H1 (cell line): ENCODE results near the gene FKBP6. TPM values are rescaled to one million over a fixed set of nuclear protein-coding genes. Genes with fewer than 3 reads are reported as not detected.

Experiments
- POU5F1 ChIP-seq: IDR thresholded peaks from 2 replicates; pipeline ENCODE4 v1.6.1; 2011; ENCODE audit warnings: low read depth, mild to moderate bottlenecking, low read length, moderate library complexity
- RBBP5 ChIP-seq: IDR thresholded peaks from 2 replicates; pipeline ENCODE4 v1.7.1; 2012; ENCODE audit warnings: low read depth, mild to moderate bottlenecking, inconsistent platforms, low read length, moderate library complexity, borderline replicate concordance
- SUZ12 ChIP-seq: fragments of 200-600 bp; sonication (generic); IDR thresholded peaks from 2 replicates; pipeline ENCODE4 v1.6.1; 2012; ENCODE audit warnings: mild to moderate bottlenecking, inconsistent platforms, low read length, moderate library complexity, mixed read lengths
- YY1 ChIP-seq: IDR thresholded peaks from 2 replicates; pipeline ENCODE4 v1.6.1; 2011; ENCODE audit warnings: low read depth, mild to moderate bottlenecking, low read length
- polyA plus RNA-seq, 7 experiments: library from polyadenylated mRNA; depleted of rRNA in 3 of 7; stranded (reverse) in 5 of 7; unstranded in 2 of 7; fragments of >200 nt in 5 of 7; fragments of 200-250 nt in 2 of 7; gene quantifications; 1 replicate in 5 of 7; 2 replicates in 1 of 7; 4 replicates in 1 of 7; pipeline versions ENCODE4 v1.2.1 to v1.2.3, GENCODE V29; 2011 to 2013; ENCODE audit warnings: missing spikeins in 2 of 7, mixed read lengths in 2 of 7
- total RNA-seq: library from RNA; stranded (reverse); fragmentation: NEBNext Ultra II Directional; extraction: Animal tissue kit (Norgen Biotek cat#: 25700); gene quantifications from 2 replicates; pipeline ENCODE4 v1.2.1, GENCODE V29; 2021

FKBP6 gene
- total and polyA plus RNA-seq, 2 of the 8 experiments (the other 6 are each of a cell fraction or from before 2014, with no cell fraction given): 0.14 to 0.19 TPM

GRCh38 chr7:73303546-73303945 lies 24.4 kb upstream of the FKBP6 start (continued):
- TF ChIP-seq POU5F1 (no peak), YY1 (no peak), RBBP5 (no peak), SUZ12 (no peak)
